ENCODE data around the gene SUN5. TPM values are rescaled to one million over a fixed set of nuclear protein-coding genes. Genes with fewer than 3 reads are reported as not detected.

Gene SUN5
- total RNA-seq, 2 experiments from 2014 or later: not detected

- POLR2A ChIA-PET: no interaction called here
These were observed 4.3 kb upstream of the SUN5 start for GRCh38 chr20:33008336-33009213.

DNA sequence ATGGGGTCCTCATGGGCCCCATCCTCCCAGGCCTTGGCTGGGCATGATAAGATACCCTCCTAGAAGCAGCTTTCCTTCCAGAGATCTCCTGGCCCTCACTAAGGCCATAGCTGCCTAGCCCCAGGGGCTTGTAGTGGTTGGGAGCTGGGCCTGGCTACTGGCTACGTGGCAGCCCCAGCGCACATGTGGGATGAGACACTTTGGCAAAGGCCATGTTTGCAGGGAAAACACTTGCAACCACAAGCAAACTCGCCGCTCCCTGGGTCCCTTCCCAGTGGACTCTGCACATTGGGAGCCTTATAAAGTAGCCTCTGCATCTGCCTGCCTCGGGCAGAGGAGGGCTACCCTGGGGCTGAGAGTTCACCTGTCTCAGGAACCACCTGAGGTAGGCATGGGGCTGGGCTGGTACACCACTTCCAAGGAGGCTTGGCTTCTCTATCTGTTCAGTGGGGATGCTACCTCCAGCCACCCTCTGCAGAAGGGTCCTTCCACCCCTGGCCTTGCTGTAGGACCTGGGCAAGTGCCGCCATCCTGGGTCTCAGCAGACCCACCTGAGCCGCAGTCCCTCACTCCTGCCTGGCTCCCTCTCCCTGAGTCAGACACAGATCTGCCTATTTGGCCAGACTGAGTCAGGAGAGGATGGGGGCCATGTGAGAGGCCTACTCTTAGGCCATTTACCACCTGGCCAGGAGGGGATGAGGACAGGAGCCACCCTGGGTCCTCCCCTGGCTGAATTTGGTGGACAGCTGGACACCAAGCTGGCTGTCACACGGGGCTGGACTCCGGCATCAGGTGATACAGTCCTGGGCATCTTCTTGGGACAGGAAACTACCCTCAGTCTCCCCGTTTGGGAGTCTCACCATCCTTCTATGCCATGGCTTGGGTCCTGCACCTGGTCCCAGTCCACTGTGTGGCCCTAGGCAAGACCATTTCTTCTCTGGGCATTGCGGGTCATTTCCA lies 3.4 kb upstream of the SUN5 start, which contains the start of gene BPIFB2:
TSS of gene BPIFB2 (plus strand) at position 329 of the 960 bp plus-strand sequence. CDS start 871 bp downstream, outside the sequence.
- POLR2A ChIA-PET: no interaction called here
- ATAC-seq: no peak
- H3K27ac Mint-ChIP-seq: no peak within 1 kb of the TSS
- no peaks in the 10 kb centered on the region for H3K36me3 Mint-ChIP-seq (ENCODE audit: low read depth)
- DNase-seq: no peak
- no peaks in the 10 kb centered on the region for H3K27me3 Mint-ChIP-seq
- intact Hi-C loops (cut with DNase I, micrococcal nuclease): loop anchor here in 1 of 2 experiments (10.0 kb wide), 1 partner anchor 63 kb away; no protein-coding TSS in a partner anchor
- CTCF ChIA-PET: interaction anchor here (0.9 to 3.9 kb wide), 4 partner anchors 31 to 208 kb away, joined by 3 to 25 read pairs (median 4); no protein-coding TSS in a partner anchor
- peaks cover 3% of the 10 kb centered on the region for H3K9me3 Mint-ChIP-seq (ENCODE audit: low read depth)
- peaks cover 3% of the 10 kb centered on the region for H3K4me1 Mint-ChIP-seq
- no peak within 1 kb of the TSS for H3K4me3 Mint-ChIP-seq

More at GRCh38 chr20:33008336-33009213, 4.3 kb upstream of the SUN5 start:
- no peak overlapping the region for H3K27ac Mint-ChIP-seq
- no peaks in the 10 kb centered on the region for H3K27me3 Mint-ChIP-seq
- ATAC-seq: no peak
- H3K4me1 Mint-ChIP-seq: peaks cover 3% of the 10 kb centered on the region
- peaks cover 3% of the 10 kb centered on the region for H3K9me3 Mint-ChIP-seq (ENCODE audit: low read depth)
- no peak overlapping the region for H3K4me3 Mint-ChIP-seq
- intact Hi-C loops (cut with DNase I, micrococcal nuclease): loop anchor here in 1 of 2 experiments (10.0 kb wide), 1 partner anchor 64 kb away; no protein-coding TSS in a partner anchor
- H3K36me3 Mint-ChIP-seq (ENCODE audit: low read depth): no peaks in the 10 kb centered on the region
- DNase-seq: no peak
- CTCF ChIA-PET: interaction anchor here (1.7 kb wide), 1 partner anchor 107 kb away, joined by 5 read pairs; no protein-coding TSS in a partner anchor

DNA sequence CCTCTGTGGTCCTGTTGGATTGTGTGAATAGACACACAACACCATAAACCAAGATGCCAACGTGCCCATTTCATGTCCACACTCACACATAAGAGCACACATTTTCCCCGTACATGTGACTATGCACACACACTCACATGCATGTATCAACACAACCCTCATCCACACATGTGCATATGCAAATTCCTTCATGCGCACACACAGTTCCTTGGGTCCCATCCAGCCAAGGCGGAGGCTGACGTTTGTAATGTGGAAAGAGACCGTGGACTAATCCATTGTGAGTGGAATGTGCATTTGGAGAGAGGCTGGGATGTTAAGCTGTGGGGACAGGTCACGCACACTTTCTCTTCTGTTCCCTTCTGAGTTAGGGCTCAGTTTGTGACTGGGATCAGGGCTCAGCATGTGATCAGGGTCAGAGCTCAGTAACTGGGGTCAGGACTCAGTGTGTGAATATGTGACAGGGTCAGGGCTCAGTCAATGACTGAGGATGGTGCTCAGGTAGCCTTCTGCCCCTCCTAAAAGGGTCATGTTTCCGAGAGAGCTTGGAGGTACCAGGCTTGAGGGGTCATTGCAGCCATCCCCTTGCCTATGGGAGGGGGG lies 2.6 kb upstream of the SUN5 start:
- H3K27me3 Mint-ChIP-seq: no peaks in the 10 kb centered on the region

DNA sequence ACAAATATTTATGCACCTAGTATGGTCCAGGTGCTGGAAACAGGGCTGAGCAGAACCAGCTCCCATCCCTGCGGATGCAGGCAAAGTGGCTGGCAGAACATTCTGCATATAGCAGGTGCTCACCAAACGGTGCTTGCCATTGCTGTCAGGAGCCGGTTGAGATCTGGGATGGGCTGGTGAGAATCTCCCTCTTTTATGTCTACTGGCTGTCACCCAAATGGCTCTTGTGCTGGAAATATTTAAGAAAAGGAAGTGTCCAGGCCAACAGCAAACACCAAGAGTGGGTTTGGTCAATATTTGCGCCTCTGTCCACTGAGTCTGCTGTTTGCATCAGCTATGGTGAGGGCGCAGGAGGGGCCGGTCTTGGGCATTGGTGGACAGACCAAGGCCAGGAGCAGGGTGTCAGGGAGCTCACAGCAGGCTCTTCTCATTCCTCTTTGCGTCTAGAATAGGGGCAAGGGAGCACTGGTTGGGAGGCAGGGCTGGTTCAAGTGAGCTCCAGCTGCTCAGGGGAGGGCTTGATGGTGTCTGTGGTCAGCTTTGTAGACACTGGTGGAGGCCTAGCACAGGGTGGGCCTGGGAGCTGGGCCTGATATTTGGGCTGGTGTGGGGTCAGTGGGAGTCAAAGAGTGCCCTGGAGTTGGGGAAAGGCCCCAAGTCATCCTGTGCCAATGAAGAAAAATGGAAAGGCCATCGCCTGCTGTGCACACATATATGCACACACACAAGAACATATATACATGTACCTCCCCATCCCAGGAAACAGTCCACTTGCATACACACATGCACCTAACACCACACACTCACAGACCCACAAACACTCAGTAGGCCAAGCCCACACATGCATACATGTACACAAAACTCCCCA lies 1.9 kb upstream of the SUN5 start:
- Mint-ChIP-seq H3K36me3 (ENCODE audit: low read depth) (no peaks in the 10 kb centered on the region), H3K27me3 (no peaks in the 10 kb centered on the region), H3K4me3 (no peak overlapping the region), H3K27ac (no peak overlapping the region), H3K4me1 (peaks cover 8% of the 10 kb centered on the region), H3K9me3 (ENCODE audit: low read depth) (peaks cover 3% of the 10 kb centered on the region)
- ATAC-seq (no peak), DNase-seq (no peak)
- intact Hi-C loops (cut with DNase I, micrococcal nuclease): loop anchor here (1.0 to 10.0 kb wide), 4 partner anchors 61 to 215 kb away; no protein-coding TSS in a partner anchor
- POLR2A ChIA-PET: no interaction called here
- CTCF ChIA-PET: interaction anchor here (0.7 to 3.9 kb wide), 9 partner anchors 12 to 228 kb away, joined by 3 to 25 read pairs (median 4); no protein-coding TSS in a partner anchor

More for the DNA sequence above, 2.6 kb upstream of the SUN5 start:
- DNase-seq (no peak), ATAC-seq (no peak)
- H3K9me3 Mint-ChIP-seq (ENCODE audit: low read depth): peaks cover 3% of the 10 kb centered on the region
- H3K27ac Mint-ChIP-seq: no peak overlapping the region
- H3K36me3 Mint-ChIP-seq (ENCODE audit: low read depth): no peaks in the 10 kb centered on the region
- no peak overlapping the region for H3K4me3 Mint-ChIP-seq
- ChIA-PET POLR2A (no interaction called here), CTCF (interaction anchor here (0.7 to 3.9 kb wide), 5 partner anchors 32 to 229 kb away, joined by 3 to 25 read pairs (median 4); no protein-coding TSS in a partner anchor)
- peaks cover 6% of the 10 kb centered on the region for H3K4me1 Mint-ChIP-seq
- intact Hi-C loops (cut with DNase I, micrococcal nuclease): loop anchor here in 1 of 2 experiments (10.0 kb wide), 1 partner anchor 62 kb away; no protein-coding TSS in a partner anchor

DNA sequence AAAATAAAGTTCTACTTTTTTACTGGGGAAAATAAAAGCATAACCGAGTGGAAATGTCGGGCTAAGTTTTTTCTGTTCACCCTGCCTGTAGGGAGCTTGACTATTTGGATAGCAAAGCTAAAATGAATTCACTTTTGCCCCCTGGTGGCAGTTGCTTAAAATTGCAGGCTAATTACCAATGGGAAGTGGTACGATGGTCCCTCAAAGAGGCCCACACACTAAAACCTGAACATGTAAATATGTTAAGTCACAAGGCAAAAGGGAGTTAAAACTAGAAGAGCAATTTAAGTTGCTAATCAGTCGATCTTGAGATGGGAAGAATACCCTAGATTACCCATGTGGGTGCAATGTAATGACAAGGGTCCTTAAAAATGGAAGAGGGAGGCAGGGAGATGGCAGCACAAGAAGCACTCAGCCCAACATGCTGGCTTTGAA lies 916 bp upstream of the SUN5 start:
- ChIA-PET CTCF (interaction anchor here (0.6 to 3.9 kb wide), 28 partner anchors 10 to 340 kb away, joined by 3 to 43 read pairs (median 4); partner anchors contain the start of gene MAPRE1), POLR2A (no interaction called here)
- Mint-ChIP-seq H3K4me3 (no peak overlapping the region), H3K9me3 (ENCODE audit: low read depth) (peaks cover 3% of the 10 kb centered on the region), H3K27ac (no peak overlapping the region), H3K36me3 (ENCODE audit: low read depth) (no peaks in the 10 kb centered on the region), H3K4me1 (peaks cover 14% of the 10 kb centered on the region), H3K27me3 (no peaks in the 10 kb centered on the region)
- peak; percentile 78 for ATAC-seq
- intact Hi-C loops (cut with DNase I, micrococcal nuclease): loop anchor here (1.0 to 10.0 kb wide), 4 partner anchors 60 to 214 kb away; no protein-coding TSS in a partner anchor
- DNase-seq: peak; percentile 59

- POLR2A ChIA-PET: interaction anchor here (0.6 kb wide), 1 partner anchor 16 kb away, joined by 3 read pairs; no protein-coding TSS in a partner anchor
- Mint-ChIP-seq H3K27ac (no peak overlapping the region), H3K27me3 (no peaks in the 10 kb centered on the region), H3K36me3 (ENCODE audit: low read depth) (no peaks in the 10 kb centered on the region), H3K4me1 (peaks cover 22% of the 10 kb centered on the region), H3K4me3 (no peak overlapping the region), H3K9me3 (ENCODE audit: low read depth) (peaks cover 3% of the 10 kb centered on the region)
- CTCF ChIA-PET: interaction anchor here (0.6 to 3.1 kb wide), 5 partner anchors 10 to 101 kb away, joined by 3 to 43 read pairs (median 3); no protein-coding TSS in a partner anchor
- DNase-seq (no peak), ATAC-seq (no peak)
- intact Hi-C loops (cut with DNase I, micrococcal nuclease): loop anchor here in 1 of 2 experiments (10.0 kb wide), 1 partner anchor 57 kb away; no protein-coding TSS in a partner anchor
These were observed 2.0 kb downstream of the SUN5 start for GRCh38 chr20:33002087-33002808.

DNA sequence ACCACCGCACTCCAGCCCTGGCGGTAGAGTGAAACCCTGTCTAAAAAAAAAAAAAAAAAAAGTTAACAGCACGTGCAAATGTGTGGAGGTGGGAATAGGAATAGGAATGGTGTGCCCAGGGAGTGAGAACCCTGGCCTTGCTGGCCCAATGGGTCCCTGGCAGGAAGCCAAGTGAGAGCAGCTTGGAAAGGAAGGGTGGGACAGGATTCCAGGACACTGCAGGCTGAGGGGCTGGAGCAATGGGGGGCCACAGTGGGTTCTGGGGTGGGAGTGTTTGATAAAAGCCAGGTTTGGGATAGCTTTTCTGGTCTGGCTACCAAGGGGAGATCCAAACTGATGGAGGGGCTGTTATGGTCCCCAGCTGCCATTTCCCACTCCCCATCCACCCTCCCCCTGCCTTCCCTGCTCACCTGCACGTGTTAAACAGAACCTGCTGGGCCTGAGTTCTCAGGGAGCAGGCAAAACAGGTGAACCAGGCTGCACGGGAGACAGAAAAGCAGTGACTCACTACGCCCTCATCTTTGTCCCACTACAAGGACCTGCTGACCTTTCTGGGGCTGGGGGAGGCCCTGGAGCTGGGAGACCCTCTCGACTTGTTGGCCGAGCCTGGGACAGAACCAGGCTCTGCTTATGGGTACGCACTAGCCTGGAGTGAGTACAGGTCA lies 3.3 kb downstream of the SUN5 start:
- DNase-seq: no peak
- ChIA-PET POLR2A (no interaction called here), CTCF (interaction anchor here (0.6 to 1.2 kb wide), 2 partner anchors 55 to 409 kb away, joined by 3 to 4 read pairs; no protein-coding TSS in a partner anchor)
- H3K27ac Mint-ChIP-seq: no peak overlapping the region
- peaks cover 4% of the 10 kb centered on the region for H3K9me3 Mint-ChIP-seq (ENCODE audit: low read depth)
- intact Hi-C loops (cut with DNase I, micrococcal nuclease): loop anchor here in 1 of 2 experiments (10.0 kb wide), 1 partner anchor 56 kb away; no protein-coding TSS in a partner anchor
- H3K27me3 Mint-ChIP-seq: no peaks in the 10 kb centered on the region
- no peaks in the 10 kb centered on the region for H3K36me3 Mint-ChIP-seq (ENCODE audit: low read depth)
- H3K4me1 Mint-ChIP-seq: peaks cover 26% of the 10 kb centered on the region
- no peak overlapping the region for H3K4me3 Mint-ChIP-seq
- ATAC-seq: no peak

GRCh38 chr20:32999603-33000250 lies 4.5 kb downstream of the SUN5 start:
- Mint-ChIP-seq H3K36me3 (ENCODE audit: low read depth) (peaks cover 3% of the 10 kb centered on the region), H3K9me3 (ENCODE audit: low read depth) (peaks cover 8% of the 10 kb centered on the region)
- POLR2A ChIA-PET: no interaction called here

More at GRCh38 chr20:32999603-33000250, 4.5 kb downstream of the SUN5 start:
- no peak overlapping the region for H3K27ac Mint-ChIP-seq
- no peak for ATAC-seq
- CTCF ChIA-PET: interaction anchor here (1.2 to 1.7 kb wide), 3 partner anchors 54 to 210 kb away, joined by 3 to 10 read pairs (median 3); no protein-coding TSS in a partner anchor
- no peak for DNase-seq
- no peaks in the 10 kb centered on the region for H3K27me3 Mint-ChIP-seq
- intact Hi-C loops (cut with DNase I, micrococcal nuclease): loop anchor here in 1 of 2 experiments (10.0 kb wide), 1 partner anchor 55 kb away; no protein-coding TSS in a partner anchor
- peaks cover 23% of the 10 kb centered on the region for H3K4me1 Mint-ChIP-seq
- no peak overlapping the region for H3K4me3 Mint-ChIP-seq
